CD4-positive, alpha-beta T cell treated with Interleukin-15 for 1 hour (primary cell): Measurements from ENCODE around the gene PTPRN2.

Experiments used
- DNase-seq: peaks from one replicate; pipeline ENCODE4 v3.0.0-alpha.2; 2020

Gene PTPRN2

DNA sequence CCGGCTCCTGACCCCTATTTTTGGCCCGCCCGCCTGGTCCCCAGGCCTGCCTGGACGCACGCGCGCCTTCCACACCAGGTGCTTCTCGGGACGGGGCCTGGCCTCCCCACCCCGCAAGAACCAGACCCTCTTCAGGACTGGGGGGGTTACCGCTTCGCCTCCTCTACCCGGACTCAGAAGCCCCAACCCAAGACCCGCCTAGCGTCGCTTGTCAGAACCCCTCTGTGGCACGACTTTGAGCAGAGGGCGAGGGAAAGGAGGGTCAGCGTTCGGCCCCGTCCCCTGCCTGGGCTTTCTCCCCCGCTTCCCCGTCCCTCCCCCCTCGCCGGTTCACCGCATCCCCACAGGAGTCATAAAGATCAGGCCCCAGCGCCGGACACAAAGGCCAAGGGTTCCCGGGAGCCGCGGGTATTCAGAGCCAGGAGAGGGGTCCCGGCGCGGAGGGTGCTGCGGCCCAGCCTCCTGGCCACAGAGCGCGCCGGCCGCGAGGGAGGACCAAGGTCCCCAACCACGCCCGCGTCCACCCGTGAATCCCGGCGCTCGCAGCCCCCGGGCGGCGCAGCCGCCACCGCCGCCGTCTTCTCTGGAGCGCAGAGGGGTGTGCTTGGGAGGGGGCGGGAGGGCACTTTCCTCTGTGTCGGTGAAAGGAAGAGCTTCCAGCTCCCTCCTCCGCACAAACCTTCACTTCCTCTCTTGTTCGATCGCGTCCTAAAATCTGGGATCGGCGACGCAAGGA, 898.9 kb downstream of the PTPRN2 start:
- no peak for DNase-seq

DNA sequence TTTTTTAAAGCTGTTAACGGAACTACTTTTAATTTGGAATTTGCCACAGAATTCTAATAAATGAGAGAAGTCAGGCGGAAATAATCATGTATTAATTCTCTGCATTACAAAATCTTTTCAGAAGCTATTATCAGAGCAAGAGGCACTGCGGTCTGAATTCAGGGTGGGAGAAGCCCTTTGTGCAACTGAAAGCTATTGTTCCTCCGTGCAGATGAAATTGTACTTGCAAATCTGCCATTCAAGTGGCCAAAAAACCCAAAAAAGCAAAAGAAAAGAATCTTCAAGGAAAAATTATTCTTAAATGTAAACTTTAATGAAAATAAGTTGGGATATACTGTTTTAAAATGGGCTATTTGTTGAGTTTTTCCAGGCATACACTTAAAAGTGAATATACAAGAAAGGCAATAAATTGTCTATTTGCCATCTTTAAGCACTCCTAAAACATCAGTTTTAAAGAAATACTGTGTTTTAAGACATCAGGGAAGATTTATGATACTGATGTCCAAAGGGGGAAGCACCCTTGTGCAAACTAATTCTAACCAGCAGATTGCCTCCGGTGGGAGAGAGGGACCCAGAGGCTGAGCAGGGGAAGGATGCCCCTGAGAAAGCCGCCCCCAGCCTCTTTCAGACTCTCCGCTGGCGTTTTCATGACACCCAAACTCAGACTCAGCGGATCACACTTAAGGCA, 899.6 kb downstream of the PTPRN2 start:
- DNase-seq: no peak

DNA sequence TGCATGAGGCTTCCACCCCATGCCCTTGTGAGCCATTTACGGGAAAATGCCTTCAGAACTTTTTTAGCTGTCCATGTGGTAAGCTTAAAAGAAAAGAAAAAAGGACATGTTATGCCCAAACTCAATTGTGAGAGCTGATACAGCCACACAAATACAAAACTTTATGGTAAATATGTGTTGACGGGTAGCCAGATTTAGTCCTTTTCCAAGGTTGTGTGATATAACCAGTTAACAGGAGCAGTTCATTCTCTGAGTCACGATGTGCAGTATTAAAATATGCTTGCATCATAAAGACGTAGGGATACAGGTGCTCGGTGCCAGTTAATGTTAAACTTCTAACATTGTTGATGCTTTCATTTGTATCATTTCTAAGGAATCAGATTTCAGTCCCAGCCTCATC, 900.5 kb downstream of the PTPRN2 start:
- peak; percentile 7 for DNase-seq

DNA sequence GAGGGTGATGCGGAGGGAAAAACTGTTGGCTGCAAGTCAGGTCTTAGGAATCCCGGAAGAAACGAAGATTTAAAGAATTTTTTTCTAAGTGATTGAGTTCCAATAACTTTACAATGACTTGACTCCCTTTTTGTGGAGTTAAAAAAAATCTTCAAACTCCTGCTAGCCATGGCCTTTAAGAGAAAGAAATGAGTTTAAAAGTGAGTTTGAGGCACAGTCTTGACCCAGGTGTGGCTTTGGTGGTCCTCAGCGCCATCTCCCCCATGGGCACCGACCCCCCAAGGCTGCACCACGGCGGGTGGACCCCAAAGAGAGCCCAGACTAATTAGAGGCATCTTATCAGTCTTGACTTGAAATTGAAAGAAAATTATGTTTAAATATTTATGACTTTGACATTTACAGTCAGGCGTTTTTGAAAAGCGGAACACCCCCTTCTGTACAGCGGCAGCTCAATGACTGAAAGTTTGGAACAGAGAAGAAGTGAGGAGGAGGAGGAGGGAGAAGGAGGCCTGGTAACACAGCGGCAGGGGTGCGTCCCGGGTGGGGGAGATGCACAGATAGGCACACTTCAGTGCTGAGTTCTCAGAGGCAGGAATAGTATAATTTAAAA, 901.2 kb downstream of the PTPRN2 start:
- DNase-seq: no peak

DNA sequence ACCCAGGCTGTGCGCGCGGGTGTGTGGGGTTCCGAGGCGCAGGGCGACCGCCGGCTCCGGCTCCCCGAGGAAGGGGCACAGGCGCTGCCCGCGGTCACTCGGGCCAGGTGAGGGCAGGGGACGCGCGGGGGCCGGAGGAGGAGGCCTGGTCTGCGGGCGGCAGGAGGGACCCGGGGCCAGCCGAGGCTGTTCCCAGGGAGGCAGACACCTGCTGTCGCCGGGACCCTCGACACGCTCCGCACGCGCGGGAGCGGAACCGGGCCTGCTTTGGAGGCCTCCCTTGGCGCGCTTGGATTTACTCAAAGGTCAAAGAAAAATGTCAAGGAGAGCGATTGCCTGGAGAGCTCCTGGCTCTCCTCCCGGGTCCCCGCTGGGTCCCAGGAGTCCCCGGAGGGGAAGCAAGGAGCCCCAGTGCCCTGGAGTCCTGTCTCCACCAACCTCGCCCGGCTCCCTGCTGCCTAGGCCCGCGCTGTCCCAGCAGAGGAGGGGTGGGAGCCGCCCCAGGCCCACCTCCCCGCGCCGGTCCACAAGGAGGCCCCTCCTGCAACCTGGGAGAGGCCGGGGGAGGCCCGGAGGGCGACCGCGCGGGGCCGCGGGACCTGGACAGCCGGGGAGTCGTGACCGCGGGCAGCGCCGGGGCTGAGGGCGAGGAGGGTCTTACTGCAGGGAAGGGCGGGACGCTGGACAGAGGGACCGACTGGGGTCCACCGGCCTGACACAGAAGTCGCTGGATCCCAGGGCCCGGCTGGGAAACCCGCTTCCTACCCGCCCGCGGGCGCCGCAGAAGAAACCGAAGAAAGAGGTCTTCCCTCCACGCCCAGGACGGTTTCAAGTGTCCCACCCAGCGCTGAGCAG, 902.0 kb downstream of the PTPRN2 start:
- peak; percentile 9 for DNase-seq

DNA sequence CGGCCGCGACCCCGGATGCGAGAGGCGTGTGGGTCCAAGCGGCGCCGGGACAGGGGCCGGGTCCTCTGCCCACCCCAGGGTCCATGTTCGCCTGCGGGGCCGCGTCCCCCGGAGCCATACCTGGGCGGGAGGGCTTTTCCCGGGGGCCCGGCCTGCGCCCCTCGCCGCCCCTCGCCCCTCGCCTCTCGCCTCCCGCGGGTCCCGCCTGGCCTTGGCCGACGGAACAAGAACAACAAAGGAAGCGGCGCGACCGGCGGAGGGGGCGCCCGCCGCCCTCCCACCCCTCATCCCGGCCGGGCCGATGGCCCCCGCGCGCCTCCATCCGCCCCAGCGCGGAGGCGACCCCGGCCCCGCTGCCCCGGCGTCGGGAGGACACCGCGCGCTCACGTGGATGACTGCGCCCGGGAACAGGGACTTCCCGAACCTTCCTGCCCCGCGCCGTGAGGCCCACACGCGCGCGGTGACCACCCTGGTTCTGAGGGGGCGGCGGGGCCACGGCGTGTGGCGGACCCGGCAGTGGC, 902.7 kb downstream of the PTPRN2 start:
- DNase-seq: peak; percentile 1

DNA sequence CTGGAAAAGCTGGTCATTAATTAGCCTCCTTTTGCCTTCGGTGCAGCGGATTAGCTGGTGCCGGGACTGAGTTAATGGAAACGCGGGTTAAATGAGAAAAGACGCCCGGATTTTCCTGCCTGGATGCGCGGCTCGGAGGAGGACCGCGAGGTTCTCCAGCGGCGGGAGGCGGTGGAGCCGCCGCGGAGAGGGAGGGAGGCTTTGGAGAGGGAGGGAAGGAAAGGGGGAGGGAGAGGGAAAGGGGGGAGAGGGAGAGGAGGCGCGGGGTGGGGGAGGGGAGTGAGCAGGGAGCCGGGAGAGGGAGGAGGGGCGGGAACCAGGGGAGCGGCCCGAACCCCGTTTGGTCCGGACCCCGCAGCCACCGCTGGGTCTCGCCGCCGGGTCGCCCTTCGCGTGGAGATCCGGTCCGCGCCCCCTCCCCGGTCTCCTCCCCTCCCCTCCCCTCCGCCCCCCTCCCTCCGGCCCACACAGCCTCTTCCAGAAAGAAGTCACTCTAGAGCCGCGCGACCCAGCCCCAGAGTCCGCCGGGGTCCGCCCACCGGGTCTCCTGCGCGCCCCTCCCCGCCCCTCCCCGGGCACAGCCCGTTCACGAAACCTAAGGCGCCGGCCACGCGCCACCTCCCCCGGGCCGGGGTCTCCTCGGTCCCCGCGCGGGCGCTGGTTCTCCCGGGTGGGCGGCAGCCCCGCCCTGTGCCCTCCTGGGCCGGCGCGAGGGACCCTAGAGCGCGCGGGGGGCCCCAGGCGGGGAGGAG, 903.3 kb downstream of the PTPRN2 start:
- no peak for DNase-seq

DNA sequence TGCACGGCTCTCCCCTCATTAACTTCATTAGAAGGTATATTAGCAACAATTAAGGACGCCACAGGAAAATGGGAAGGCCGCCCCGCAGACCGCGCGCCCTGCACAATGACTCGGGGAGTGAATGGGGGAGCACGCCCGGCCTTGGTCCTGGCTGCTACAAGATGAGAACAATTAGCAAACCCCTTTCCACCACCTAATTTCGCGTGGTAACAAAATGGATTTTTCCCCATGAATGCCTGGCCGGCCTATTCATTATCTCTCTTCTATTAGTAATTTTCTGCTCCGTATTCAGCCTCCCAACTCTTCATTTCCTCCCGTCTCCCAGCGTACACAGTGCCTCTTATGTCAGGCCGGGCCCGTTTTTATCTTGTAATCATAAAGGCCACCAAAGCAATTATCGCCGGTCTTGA, 903.9 kb downstream of the PTPRN2 start:
- no peak for DNase-seq

DNA sequence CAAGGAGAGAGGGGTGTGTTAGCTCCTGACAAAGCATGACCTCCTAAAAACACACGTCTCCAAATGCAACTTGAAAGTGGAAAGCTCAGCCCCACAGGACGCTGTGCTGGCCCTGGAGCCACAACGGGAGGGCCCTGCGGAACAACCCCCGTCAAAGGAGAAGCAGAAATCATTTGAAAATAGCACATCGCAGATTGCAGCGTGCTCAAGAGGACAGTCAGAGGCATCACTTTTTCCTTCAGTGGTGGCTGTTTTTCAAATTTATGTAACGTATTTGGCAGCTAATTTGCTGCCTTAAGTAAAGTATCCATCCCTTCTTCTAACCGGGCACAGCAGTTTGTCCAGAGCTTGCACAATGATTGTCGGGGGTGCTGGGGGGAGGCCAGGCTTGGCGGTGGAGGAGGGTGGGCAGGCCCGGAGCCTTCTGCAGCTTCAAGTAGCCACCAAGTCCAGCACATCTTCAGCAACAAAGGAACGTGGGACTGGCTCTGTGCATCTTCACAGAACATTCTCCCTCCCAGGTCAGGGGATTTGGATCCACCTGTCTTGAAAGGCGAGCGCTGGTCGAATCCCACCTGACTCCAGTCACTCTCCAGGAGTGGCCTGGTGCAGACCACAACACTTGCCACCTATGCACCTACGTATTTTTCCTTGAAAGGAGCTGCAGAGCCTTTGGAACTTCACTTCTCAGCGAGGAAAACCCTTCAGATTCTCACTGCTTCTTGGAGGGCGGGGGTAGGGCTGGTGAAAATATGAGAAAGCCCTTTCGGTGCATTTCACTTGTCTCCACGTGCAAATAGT, 904.5 kb downstream of the PTPRN2 start:
- peak; percentile 10 for DNase-seq

DNA sequence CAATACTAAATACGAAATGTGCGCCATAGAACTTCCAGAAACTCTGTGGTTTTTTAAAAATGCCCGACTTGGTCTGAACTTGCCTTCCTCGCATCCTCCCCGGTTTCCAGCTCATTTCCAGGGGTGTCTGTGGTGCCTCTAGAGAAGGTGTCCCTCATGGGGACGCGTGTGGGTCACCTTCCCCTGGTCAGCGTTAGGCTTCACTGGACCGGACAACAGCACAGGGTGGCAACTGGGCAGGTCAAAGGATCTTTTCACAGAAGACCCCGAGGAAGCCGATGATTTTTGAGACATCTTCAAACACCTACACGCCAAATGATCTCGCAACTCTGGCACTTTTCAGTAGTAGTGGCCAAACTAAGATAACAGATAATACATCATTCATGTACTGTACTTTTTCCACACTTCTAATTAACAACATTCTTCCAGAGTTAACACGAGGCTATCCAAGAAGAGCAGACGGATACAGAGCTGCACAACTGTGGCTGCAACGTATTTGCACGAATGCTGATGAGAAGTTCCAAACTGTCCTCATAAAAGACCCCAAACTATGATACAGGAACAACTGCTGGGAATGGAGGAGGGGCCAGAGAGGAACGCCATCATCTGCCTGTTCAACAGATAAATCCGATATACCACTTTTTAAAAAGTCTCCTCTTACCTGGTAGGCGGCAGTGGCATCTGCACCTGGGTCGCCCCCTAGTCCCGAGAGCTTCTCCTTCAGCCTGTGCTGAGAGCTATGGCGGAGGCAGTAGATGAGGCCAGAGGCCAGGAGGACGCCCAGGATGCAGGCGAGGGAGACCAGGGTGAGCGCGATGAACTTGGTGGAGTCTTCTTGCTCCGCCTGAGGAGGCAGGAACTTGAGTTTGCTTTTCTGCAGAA, 905.3 kb downstream of the PTPRN2 start:
- DNase-seq: peak; percentile 15

DNA sequence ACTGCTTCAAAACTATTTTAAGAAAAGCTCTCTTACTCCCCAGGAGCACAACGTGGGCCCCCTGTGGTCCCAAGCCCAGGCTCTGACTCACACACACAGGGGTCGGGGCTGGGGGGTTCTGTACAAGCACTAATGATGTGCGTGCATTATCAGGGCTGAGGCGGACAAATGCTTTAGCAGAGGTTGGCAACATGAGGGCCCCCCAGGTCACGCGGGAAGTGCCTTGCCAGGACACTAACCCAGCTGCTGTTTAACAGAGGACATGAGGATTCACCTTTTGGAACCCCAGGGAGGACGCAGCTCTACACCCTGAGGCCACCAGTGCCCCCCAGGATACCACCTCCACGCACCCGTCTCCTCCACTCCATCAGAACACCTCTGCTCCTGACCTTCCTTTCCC, 908.0 kb downstream of the PTPRN2 start:
- DNase-seq: no peak

DNA sequence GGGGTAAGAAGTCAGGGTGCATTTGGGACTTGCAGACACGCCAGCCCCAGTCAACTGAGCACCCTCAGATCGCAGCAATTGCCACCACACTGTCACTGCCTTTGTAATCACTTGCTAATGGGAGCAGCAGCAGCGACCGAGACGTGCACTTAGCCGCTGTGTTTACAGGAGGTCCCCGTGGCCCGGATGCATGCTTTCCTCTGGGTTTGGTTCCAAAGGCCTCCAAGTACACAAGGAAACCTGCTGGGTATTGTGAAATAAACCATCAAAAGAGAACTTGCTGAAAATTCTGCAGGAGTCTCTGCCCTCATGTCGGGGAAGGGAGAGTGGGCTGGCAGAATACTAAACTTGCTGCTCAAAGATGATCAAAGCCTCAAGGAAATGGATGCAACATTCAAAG, 909.1 kb downstream of the PTPRN2 start:
- no peak for DNase-seq

DNA sequence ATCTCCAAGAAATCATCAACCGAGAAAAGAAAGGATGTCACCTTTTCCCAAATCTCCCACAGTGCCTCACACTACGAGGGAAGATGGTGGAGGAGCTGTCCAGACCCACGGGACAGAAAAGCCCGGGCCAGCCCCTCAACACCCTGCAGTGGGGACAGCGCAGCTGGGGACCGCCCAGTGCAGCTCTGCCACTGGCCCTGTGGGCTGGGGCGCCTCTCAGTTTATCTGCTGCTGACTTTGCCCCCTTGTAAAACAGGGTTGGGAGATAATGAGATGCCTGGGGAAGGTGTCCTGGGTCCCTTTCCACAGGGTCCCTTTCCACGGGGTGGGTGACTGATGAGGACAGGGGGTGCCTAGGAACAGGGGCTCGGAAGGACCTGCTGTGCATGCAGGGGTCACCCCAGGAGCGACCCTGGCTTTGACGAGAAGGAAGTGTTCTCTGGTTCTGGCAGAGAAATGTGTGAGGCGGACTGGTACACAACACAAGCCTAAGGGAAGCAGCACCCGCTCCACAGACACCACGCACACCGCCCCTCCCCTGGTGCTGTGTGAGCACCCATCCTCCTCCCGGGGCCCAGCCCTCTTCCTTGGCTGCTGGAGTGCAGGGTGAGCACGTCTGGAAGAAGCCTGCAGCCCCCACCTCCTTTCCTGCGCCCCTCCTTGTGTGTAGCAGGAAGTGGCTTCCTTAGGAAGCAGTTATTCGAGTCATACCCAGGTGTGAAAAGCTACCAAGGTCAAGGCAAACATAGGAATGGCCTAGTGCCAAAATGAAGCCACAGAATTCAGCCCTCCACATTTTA, 911.0 kb downstream of the PTPRN2 start:
- peak; percentile 13 for DNase-seq

DNA sequence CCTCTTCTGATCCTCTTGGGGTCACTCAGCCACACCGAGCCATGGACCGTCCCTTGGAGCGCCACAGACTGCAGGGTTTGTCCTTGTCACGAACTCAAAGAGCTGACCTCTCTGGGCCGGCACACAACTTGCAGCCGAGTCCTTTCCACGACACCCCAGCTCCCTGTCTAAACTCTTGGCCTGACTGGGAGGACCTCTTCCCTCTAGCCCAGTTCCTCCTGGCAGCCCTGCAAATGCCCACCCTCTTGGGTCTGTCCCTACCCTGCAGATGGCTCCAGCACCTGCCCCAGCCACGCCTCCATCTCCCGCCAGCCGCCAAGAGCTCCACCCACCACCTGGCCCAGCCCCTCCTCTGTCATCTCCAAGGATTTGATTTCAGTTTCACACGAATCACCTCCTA, 911.6 kb downstream of the PTPRN2 start:
- peak; percentile 12 for DNase-seq

DNA sequence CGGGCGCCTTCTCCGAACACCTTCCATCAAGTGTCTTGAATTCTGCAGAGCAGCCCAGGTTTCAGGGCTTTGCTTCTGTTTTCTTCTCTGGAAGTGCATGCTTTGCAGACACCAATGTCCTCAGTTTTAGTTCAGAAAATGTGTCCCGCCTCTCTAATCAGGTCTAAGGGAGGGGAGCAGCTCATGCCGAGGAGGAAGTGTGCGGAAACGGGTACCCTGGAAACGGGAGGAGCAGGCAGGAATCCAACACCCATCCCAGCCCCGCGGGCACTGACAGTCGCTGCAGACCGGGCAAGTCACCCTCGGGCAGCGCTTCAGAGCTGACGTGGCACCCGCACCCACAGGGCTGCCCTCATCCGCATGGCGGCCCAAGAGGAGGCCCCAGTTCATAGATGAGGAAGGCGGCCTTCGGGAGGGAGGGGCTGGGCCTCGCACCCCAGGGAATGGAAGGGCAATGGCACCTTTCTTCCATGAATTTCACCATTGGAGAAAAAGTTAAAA, 912.1 kb downstream of the PTPRN2 start:
- DNase-seq: no peak

DNA sequence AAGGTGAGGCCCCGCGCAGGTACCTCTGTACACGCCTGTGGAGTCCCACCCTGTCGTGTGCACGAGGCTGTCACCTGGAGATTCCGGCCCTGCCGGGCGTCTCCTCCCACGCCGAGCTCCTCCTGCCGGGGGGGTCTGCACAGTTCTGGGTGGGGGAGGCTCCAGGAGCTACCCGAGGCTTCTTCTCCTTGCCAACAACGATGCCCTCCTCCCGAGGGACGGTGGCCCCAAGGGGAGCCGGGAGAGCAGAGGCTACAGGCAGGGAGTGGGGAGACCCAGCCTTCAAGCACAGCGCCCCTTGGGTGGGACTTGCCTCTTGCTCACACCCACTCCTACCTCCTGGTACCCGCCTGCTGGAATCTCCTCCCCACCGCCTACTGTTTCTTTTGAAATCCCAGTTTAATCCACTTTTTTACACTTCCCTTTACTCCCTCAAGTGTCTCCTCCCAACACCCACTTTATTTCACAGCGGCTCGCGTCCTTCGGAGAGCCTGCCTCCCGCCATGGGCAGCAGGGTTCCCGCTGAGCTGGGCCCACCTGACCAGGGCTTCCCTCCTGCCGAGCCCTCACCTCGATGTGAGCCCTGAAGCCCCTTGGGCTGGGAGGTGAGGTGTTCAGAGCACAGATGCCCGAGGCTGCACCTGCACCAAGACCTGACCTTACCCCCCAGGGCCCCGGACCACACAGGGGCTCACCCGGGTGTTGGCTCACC, 912.8 kb downstream of the PTPRN2 start:
- DNase-seq: peak; percentile 13

DNA sequence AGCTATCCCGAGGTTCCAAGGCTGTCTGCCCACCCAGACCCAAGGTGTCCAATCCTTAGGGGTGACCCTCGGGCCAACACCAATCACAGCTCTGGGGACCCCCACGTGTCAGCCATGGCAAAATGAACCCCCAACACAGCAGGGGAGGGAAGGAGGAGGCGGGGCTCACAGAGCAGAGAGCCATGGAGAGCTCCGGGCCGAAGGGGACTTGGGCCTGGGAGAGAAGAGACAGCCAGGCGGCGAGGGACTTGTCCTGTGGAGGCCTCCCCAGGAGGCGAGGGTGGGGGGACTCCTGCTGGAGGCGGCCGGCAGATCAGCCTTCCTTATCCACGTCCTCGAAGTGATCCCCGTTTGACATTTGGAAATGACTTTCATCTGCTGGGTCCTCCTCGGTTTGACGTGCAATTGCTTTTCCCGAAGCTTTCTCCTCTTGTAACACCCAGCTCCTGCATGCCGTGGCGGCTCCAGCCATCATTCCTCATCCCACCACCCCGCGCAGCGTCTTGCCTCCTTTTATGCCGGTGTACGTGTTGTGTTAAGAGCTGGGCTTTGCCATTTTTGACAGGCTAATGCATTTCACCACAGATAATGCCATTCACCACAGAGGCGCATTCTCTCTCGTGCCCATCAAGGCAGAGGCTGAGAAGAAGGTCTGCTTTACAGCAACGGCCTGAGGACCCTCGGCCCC, 913.5 kb downstream of the PTPRN2 start:
- DNase-seq: no peak

DNA sequence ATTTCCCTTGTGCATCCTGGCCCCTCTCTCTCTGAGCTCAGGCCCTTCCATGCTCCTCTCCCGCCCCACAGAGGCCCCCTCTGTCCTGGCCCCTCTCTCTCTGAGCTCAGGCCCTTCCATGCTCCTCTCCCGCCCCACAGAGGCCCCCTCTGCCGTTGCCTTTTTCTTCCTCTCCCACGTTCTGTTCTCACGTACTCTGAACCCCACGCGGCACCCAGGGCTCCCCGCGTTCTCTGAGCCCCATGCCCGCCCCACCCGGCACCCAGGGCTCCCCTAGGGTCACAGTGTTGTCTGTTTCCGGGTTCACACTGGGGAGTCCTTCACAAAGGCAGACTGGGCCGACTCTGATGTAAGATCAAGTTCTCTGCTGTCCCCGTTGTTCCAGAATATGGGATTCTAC, 914.0 kb downstream of the PTPRN2 start:
- peak; percentile 12 for DNase-seq
